ENCODE data around the gene PTCD1. TPM values are rescaled to one million over a fixed set of nuclear protein-coding genes. Genes with fewer than 3 reads are reported as not detected.

Gene PTCD1
- total RNA-seq, 3 donors from 2014 or later = 4.5 to 8.3 (median 4.9) TPM

GRCh38 chr7:99473315-99473596 lies 34.7 kb upstream of the PTCD1 start:
- H3K27ac ChIP-seq = peak overlapping the region in 1 of 2 donors; percentile 86
- H3K36me3 ChIP-seq = no peaks in the 10 kb centered on the region
- TF ChIP-seq POLR2AphosphoS5 (IDR thresholded peaks at IDR 0.05) (no peak), CTCF (IDR thresholded peaks at IDR 0.05) (no peak), POLR2A (IDR thresholded peaks at IDR 0.05) (no peak)
- peaks cover 0 to 8% of the 10 kb centered on the region in 2 donors for H3K4me1 ChIP-seq
- intact Hi-C loops (cut with DNase I; ENCODE audit: low total_unique reads) = no loop called here
- H3K9me3 ChIP-seq = no peaks in the 10 kb centered on the region
- DNase-seq (ENCODE audit: low spot score in 2 of 2) = no peak
- H3K4me3 ChIP-seq = peak overlapping the region; percentile 64 to 86 (median 78)
- no peaks in the 10 kb centered on the region for H3K27me3 ChIP-seq

GRCh38 chr7:99472561-99473314 lies 34.1 kb upstream of the PTCD1 start, which contains the start of gene ZNF789:
Gene ZNF789 (plus strand): TSS chr7:99472890. CDS start chr7:99476457, 3,567 bp downstream.
- intact Hi-C loops (cut with DNase I; ENCODE audit: low total_unique reads) = no loop called here
- DNase-seq (ENCODE audit: low spot score in 2 of 2) = peak; percentile 99
- no peaks in the 10 kb centered on the region for H3K9me3 ChIP-seq
- peaks cover 0 to 8% of the 10 kb centered on the region in 2 donors for H3K4me1 ChIP-seq
- peak within 1 kb of the TSS; percentile 64 to 86 (median 78) for H3K4me3 ChIP-seq
- peak within 1 kb of the TSS; percentile 86 to 92 for H3K27ac ChIP-seq
- TF ChIP-seq POLR2A (IDR thresholded peaks at IDR 0.05) (no peak), POLR2AphosphoS5 (IDR thresholded peaks at IDR 0.05) (peak; percentile 34 to 58 (median 38)), CTCF (IDR thresholded peaks at IDR 0.05) (peak in 1 of 3 donors; percentile 13)
- no peaks in the 10 kb centered on the region for H3K27me3 ChIP-seq
- no peaks in the 10 kb centered on the region for H3K36me3 ChIP-seq

- no peak for DNase-seq (ENCODE audit: low spot score in 2 of 2)
- H3K27ac ChIP-seq = peak overlapping the region; percentile 67 to 92
- H3K27me3 ChIP-seq = no peaks in the 10 kb centered on the region
- H3K4me3 ChIP-seq = peak overlapping the region; percentile 7 to 27 (median 22)
- intact Hi-C loops (cut with DNase I; ENCODE audit: low total_unique reads) = no loop called here
- TF ChIP-seq POLR2A (IDR thresholded peaks at IDR 0.05) (no peak), POLR2AphosphoS5 (IDR thresholded peaks at IDR 0.05) (no peak), CTCF (IDR thresholded peaks at IDR 0.05) (no peak)
- no peaks in the 10 kb centered on the region for H3K9me3 ChIP-seq
- H3K4me1 ChIP-seq = peaks cover 0 to 14% of the 10 kb centered on the region in 2 donors
- no peaks in the 10 kb centered on the region for H3K36me3 ChIP-seq
Observed at GRCh38 chr7:99469381-99470065, 30.9 kb upstream of the PTCD1 start.

- no peak for DNase-seq (ENCODE audit: low spot score in 2 of 2)
- no peaks in the 10 kb centered on the region for H3K27me3 ChIP-seq
- intact Hi-C loops (cut with DNase I; ENCODE audit: low total_unique reads) = no loop called here
- peaks cover 0 to 10% of the 10 kb centered on the region in 2 donors for H3K4me1 ChIP-seq
- TF ChIP-seq CTCF (IDR thresholded peaks at IDR 0.05) (no peak), POLR2AphosphoS5 (IDR thresholded peaks at IDR 0.05) (no peak), POLR2A (IDR thresholded peaks at IDR 0.05) (no peak)
- no peaks in the 10 kb centered on the region for H3K9me3 ChIP-seq
- H3K27ac ChIP-seq = no peak overlapping the region
- H3K36me3 ChIP-seq = no peaks in the 10 kb centered on the region
- H3K4me3 ChIP-seq = no peak overlapping the region
Observed at GRCh38 chr7:99468336-99468918, 29.8 kb upstream of the PTCD1 start.

- no peaks in the 10 kb centered on the region for H3K9me3 ChIP-seq
- peak overlapping the region; percentile 90 to 94 for H3K27ac ChIP-seq
- DNase-seq (ENCODE audit: low spot score in 2 of 2) = no peak
- no peaks in the 10 kb centered on the region for H3K36me3 ChIP-seq
- no peak for TF ChIP-seq POLR2AphosphoS5 (IDR thresholded peaks at IDR 0.05)
- TF ChIP-seq CTCF (IDR thresholded peaks at IDR 0.05) = no peak
- no peak for TF ChIP-seq POLR2A (IDR thresholded peaks at IDR 0.05)
- no peaks in the 10 kb centered on the region for H3K27me3 ChIP-seq
- intact Hi-C loops (cut with DNase I; ENCODE audit: low total_unique reads) = no loop called here
- H3K4me3 ChIP-seq = peak overlapping the region; percentile 72 to 98 (median 96)
- H3K4me1 ChIP-seq = peaks cover 0 to 6% of the 10 kb centered on the region in 2 donors
Observed at GRCh38 chr7:99465421-99465768, 26.8 kb upstream of the PTCD1 start.

All from breast epithelium (tissue), 4 donors.